HG03571 (cell line): ENCODE data around the gene RAD23A.

Experiments used
- ATAC-seq: cut with Tn5 transposase; IDR thresholded peaks from one replicate; pipeline ENCODE4 v1.9.1; 2021; ENCODE audit not compliant: unreplicated experiment

RAD23A gene

DNA sequence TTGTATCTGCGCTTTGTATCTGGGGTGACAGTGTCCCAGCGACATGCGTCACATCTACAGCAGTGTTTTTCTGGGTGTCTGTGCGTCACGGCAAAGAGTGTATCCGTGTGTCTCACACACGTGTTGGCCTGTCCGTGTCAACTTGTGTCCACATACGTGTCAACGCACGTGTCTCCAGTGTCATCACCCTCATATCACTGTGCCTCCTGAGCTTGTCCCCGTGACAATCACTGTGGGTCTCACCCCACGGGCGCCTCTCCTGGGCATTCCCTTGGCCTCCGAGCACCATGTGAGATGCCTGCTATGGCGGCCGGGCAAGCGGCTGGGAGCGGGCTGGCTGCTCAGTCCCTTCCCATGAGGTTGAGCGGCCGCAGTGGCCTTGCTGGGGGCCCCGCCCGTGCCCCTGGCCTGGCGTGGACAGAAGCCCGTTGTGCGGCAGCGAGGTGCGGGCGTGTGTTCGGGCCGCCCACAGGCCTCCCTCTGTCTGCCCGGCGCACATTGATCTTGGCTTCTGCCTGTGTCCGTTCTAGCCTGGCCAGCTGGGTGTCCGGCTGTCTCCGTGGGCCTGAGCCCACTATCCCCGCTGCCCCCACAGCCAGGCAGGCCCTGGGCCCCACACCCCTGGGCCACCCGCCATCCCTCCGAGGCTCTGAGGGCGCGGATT, 56.0 kb downstream of the RAD23A start:
- no peak for ATAC-seq

DNA sequence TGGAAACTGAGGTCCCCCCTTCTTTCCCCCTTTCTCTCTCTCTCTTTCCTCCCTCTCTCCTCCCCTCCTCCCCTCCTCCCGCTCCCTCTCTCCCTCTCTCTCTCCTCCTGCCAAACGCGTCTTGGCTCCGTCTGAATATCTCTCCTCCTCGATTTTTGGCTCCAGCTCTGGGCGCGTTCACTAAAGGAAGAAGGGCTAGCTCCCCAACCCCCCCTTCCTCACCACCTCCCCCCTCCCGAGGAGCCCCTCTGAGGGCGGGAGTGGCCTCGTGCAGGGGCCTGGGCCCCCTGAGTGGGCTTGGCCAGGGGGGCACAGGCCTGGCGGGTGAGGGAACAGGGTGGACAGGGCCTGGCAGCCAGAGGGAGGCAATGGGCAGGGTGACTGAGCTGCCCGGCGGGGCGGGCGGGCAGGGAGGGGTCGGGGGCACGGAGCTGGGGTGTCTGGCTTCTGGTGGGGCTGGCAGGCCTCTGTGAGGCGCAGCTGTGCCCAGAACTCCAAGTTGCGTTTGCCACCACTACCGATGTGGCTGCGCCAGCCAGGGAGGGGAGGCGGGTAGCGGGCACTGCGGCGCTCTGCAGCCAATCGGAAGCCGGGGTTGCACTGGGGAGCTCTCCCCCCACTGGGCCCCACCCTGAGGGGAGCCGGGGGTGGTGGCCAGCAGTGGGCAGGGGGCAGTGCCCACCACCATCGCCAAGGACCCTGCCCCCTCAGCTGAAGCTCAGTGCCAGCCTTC, 56.7 kb downstream of the RAD23A start:
- no peak for ATAC-seq

DNA sequence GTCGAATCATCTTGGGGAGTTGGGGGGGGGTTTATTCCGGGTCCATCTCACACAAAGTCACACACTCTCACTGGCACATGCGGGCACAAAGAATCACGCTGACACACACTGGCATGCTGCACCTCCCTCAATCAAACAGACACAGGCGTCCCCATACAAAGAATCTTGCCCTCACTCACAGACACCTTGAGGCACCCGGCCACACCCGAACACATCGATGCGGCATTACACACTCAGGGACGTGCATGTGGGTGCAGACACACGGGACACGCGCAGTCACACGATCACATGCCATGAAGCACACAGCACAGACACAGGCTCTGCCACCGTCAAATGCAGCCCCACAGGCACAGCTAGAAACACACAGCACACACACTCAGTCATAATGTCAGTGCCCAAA, 57.4 kb downstream of the RAD23A start:
- no peak for ATAC-seq
